OCI-LY1 (cell line): ENCODE data around the gene MAPKAPK3.

ENCODE experiments used
- H2AFZ ChIP-seq: fragments of 200-600 bp; sonication (generic), shearing (Covaris generic); 2 replicates; pipeline ENCODE4 v1.6.0; 2014; ENCODE audit warnings: antibody characterized with exemption, mild to moderate bottlenecking, low read length
- H3F3A ChIP-seq: fragments of 200-600 bp; sonication (generic), shearing (Covaris generic); 2 replicates; pipeline ENCODE4 v1.6.0; 2014; ENCODE audit warnings: mild to moderate bottlenecking, antibody characterized with exemption, low read length, moderate library complexity; ENCODE audit not compliant: insufficient read depth
- H3K27ac ChIP-seq: fragments of 200-600 bp; sonication (generic); 2 replicates; pipeline ENCODE4 v1.5.1; 2014; ENCODE audit warnings: low read length, mixed run types, mild to moderate bottlenecking, low read depth; ENCODE audit not compliant: poor library complexity, severe bottlenecking
- H3K27me3 ChIP-seq: fragments of 200-600 bp; sonication (generic); 2 replicates; pipeline ENCODE4 v1.6.0; 2014; ENCODE audit warnings: antibody characterized with exemption, mild to moderate bottlenecking, low read length, moderate library complexity; ENCODE audit not compliant: insufficient read depth
- H3K36me3 ChIP-seq: fragments of 200-600 bp; sonication (generic); 2 replicates; pipeline ENCODE4 v1.6.1; 2014; ENCODE audit warnings: mild to moderate bottlenecking, antibody characterized with exemption, low read length, moderate library complexity, mixed read lengths; ENCODE audit not compliant: insufficient read depth
- H3K4me1 ChIP-seq: fragments of 200-600 bp; sonication (generic); 2 replicates; pipeline ENCODE4 v1.5.1; 2014; ENCODE audit warnings: mild to moderate bottlenecking, low read length, moderate library complexity; ENCODE audit not compliant: insufficient read depth, severe bottlenecking
- H3K4me2 ChIP-seq: fragments of 200-600 bp; sonication (generic), shearing (Covaris generic); 2 replicates; pipeline ENCODE4 v1.6.1; 2014; ENCODE audit warnings: low read length
- H3K4me3 ChIP-seq: fragments of 200-600 bp; sonication (generic); 2 replicates; pipeline ENCODE4 v1.5.1; 2014; ENCODE audit warnings: low read length, low read depth, mild to moderate bottlenecking, mixed read lengths; ENCODE audit not compliant: poor library complexity, severe bottlenecking
- H3K79me2 ChIP-seq: fragments of 200-600 bp; shearing (Covaris generic); 2 replicates; pipeline ENCODE4 v1.6.1; 2016; ENCODE audit warnings: mixed run types, low read length, mixed read lengths; ENCODE audit not compliant: insufficient read depth
- H3K9ac ChIP-seq: fragments of 200-600 bp; sonication (generic), shearing (Covaris generic); 2 replicates; pipeline ENCODE4 v1.6.1; 2014; ENCODE audit warnings: mild to moderate bottlenecking, low read length, mixed read lengths
- H3K9me2 ChIP-seq: fragments of 200-600 bp; sonication (generic), shearing (Covaris generic); 2 replicates; pipeline ENCODE4 v1.6.1; 2014; ENCODE audit warnings: low read depth, mild to moderate bottlenecking, low read length, mixed read lengths
- H3K9me3 ChIP-seq: fragments of 200-600 bp; shearing (Covaris generic); 2 replicates; pipeline ENCODE4 v1.6.1; 2014; ENCODE audit warnings: low read length, mixed read lengths
- H4K20me1 ChIP-seq: fragments of 200-600 bp; sonication (generic), shearing (Covaris generic); 2 replicates; pipeline ENCODE4 v1.6.0; 2016; ENCODE audit warnings: mild to moderate bottlenecking, low read length; ENCODE audit not compliant: insufficient read depth
- EZH2 ChIP-seq: fragments of 200-600 bp; sonication (generic), shearing (Covaris generic); IDR thresholded peaks from 2 replicates; pipeline ENCODE4 v1.8.0; 2017; ENCODE audit warnings: borderline replicate concordance, mixed run types, mild to moderate bottlenecking, antibody characterized with exemption, low read length, moderate library complexity, mixed read lengths
- TF ChIP-seq, protein P1 (sequence below): fragments of 200-600 bp; sonication (generic), shearing (Covaris generic); IDR thresholded peaks from 2 replicates; pipeline ENCODE4 v1.5.1; 2017; ENCODE audit warnings: mild to moderate bottlenecking, antibody characterized with exemption, low read length, moderate library complexity, mixed read lengths

The MAPKAPK3 gene

DNA sequence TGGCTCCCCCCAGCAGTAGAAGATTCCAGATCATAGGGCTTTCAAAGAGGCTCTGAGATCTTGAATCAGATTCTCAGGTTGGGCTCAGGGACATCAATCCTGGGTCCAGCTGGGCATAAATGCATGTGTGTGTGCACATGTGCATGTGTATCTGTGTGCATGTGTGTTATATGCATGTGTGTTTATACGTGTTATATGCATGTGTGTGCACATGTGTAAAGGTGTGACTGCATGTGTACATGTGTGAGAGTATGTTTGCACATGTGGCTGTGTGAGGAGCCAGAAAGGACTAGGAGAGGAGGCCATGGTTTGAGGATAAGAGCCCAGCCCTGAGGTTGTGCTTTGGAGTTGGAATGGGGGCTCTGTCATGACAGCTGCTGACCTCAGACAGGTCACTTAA lies 1.8 kb upstream of the MAPKAPK3 start:
- Histone ChIP-seq H3K9me2 (no peaks in the 10 kb centered on the region), H3K27ac (no peak overlapping the region), H3K4me1 (peaks cover 27% of the 10 kb centered on the region), H3K27me3 (peaks cover 10% of the 10 kb centered on the region; the same call in 1 of the 2 replicates), H3K9ac (no peak overlapping the region), H3K79me2 (no peaks in the 10 kb centered on the region), H2AFZ (no peak overlapping the region), H3K36me3 (no peaks in the 10 kb centered on the region), H3K9me3 (no peaks in the 10 kb centered on the region), H3K4me2 (no peak overlapping the region), H4K20me1 (no peaks in the 10 kb centered on the region), H3K4me3 (no peak overlapping the region), H3F3A (no peaks in the 10 kb centered on the region)
- TF ChIP-seq, protein P1, sequence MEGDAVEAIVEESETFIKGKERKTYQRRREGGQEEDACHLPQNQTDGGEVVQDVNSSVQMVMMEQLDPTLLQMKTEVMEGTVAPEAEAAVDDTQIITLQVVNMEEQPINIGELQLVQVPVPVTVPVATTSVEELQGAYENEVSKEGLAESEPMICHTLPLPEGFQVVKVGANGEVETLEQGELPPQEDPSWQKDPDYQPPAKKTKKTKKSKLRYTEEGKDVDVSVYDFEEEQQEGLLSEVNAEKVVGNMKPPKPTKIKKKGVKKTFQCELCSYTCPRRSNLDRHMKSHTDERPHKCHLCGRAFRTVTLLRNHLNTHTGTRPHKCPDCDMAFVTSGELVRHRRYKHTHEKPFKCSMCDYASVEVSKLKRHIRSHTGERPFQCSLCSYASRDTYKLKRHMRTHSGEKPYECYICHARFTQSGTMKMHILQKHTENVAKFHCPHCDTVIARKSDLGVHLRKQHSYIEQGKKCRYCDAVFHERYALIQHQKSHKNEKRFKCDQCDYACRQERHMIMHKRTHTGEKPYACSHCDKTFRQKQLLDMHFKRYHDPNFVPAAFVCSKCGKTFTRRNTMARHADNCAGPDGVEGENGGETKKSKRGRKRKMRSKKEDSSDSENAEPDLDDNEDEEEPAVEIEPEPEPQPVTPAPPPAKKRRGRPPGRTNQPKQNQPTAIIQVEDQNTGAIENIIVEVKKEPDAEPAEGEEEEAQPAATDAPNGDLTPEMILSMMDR = no peak
- TF ChIP-seq EZH2 = no peak

DNA sequence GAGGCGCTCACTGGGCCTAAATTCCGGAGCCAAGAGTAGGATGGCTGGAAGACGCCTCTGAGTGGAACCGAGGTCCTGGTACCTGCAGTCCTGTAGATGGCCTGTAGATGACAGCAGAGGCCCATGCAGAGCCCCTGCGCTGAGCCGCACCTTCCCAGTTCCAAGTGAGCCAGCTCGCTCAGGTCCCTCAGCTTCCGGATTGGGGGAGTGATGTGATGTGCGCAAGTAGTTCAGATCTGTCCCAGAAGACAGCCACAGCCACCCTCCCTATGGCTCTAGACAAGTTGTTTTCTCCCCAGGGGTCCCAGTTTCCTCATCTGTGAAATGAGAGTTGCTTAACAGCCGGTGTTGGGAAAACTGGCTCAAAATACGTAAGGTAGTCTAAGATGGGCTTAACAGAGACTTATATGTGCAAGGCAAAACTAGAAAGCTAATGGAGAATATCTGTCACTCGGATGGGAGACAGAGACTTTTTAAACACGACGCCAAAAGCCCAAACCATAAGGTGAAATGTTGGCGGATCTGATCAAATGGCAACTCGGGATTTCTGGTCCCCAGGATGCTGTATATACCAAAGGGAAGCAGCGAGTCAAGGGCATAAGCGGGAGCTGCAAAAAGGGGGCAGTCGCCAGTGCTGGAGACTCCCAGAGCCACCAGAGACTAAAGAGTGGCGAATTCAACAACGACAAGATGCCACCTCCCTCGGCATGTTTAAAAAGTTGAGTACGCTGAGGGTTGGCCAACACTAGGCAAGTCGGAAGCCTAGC lies 765 bp upstream of the MAPKAPK3 start:
- H3K36me3 ChIP-seq = no peaks in the 10 kb centered on the region
- H3K27ac ChIP-seq = peak overlapping the region; percentile 24
- no peaks in the 10 kb centered on the region for H3K79me2 ChIP-seq
- no peak overlapping the region for H2AFZ ChIP-seq
- H3K9ac ChIP-seq = peak overlapping the region; percentile 6; the same call in 1 of the 2 replicates
- no peaks in the 10 kb centered on the region for H3K9me3 ChIP-seq
- no peaks in the 10 kb centered on the region for H3F3A ChIP-seq
- no peak for TF ChIP-seq EZH2
- TF ChIP-seq, protein P1 = peak; percentile 94
- peak overlapping the region; percentile 68 for H3K4me2 ChIP-seq
- H3K9me2 ChIP-seq = no peaks in the 10 kb centered on the region
- peaks cover under 1% of the 10 kb centered on the region; the same call in 1 of the 2 replicates for H3K27me3 ChIP-seq
- peaks cover 24% of the 10 kb centered on the region for H3K4me1 ChIP-seq
- peak overlapping the region; percentile 80 for H3K4me3 ChIP-seq
- H4K20me1 ChIP-seq = no peaks in the 10 kb centered on the region

DNA sequence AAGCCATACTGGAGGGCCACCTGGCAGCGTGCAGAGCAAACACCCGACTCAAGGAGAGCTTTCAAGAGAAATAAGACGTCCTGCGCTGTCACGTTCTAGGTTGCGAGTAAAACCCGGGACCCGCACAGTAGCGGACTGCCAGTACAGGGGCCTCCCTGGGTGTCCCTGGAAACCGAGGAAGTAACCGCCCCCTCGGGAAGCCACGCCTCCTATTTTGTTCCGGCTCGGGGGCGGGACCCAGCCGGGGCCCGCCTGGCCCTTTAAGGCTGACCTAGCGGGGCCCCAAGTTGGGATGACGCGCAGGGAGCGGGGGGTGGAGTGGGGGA lies 218 bp upstream of the MAPKAPK3 start:
- Histone ChIP-seq H3K27me3 (no peaks in the 10 kb centered on the region), H3K9me2 (no peaks in the 10 kb centered on the region), H3K9me3 (no peaks in the 10 kb centered on the region), H3K27ac (peak overlapping the region; percentile 24), H3K79me2 (no peaks in the 10 kb centered on the region), H3K9ac (peak overlapping the region; percentile 6; the same call in 1 of the 2 replicates), H3K36me3 (no peaks in the 10 kb centered on the region), H4K20me1 (no peaks in the 10 kb centered on the region), H3K4me1 (peaks cover 21% of the 10 kb centered on the region), H3K4me3 (peak overlapping the region; percentile 80), H3F3A (no peaks in the 10 kb centered on the region), H2AFZ (no peak overlapping the region), H3K4me2 (peak overlapping the region; percentile 68)
- TF ChIP-seq, protein P1 = no peak
- no peak for TF ChIP-seq EZH2
